Measurements from ENCODE around the gene PRR16.

The PRR16 gene

GRCh38 chr5:120684213-120684612 is 220.1 kb downstream of the PRR16 start:
- Histone ChIP-seq H3K27me3 (ENCODE audit: control insufficient read depth, insufficient read depth, low read length) (no peaks in the 10 kb centered on the region), H2AFZ (no peak overlapping the region), H3K36me3 (ENCODE audit: control insufficient read depth, insufficient read depth, low read length) (no peaks in the 10 kb centered on the region), H3K4me2 (ENCODE audit: low read length) (no peak overlapping the region), H3K79me2 (no peaks in the 10 kb centered on the region), H3K9ac (no peak overlapping the region), H3K4me1 (no peaks in the 10 kb centered on the region), H3K27ac (no peak overlapping the region), H3K4me3 (ENCODE audit: low read depth, low read length) (no peak overlapping the region), H3K9me3 (ENCODE audit: control insufficient read depth, low read length) (no peaks in the 10 kb centered on the region)
- TF ChIP-seq CTCF (IDR thresholded peaks at IDR 0.05) = no peak

- no peak overlapping the region for H3K4me3 ChIP-seq (ENCODE audit: low read depth, low read length)
- H3K79me2 ChIP-seq = no peaks in the 10 kb centered on the region
- H3K4me2 ChIP-seq (ENCODE audit: low read length) = no peak overlapping the region
- no peaks in the 10 kb centered on the region for H3K36me3 ChIP-seq (ENCODE audit: control insufficient read depth, insufficient read depth, low read length)
- H2AFZ ChIP-seq = no peak overlapping the region
- TF ChIP-seq CTCF (IDR thresholded peaks at IDR 0.05) = no peak
- H3K27ac ChIP-seq = no peak overlapping the region
- no peaks in the 10 kb centered on the region for H3K9me3 ChIP-seq (ENCODE audit: control insufficient read depth, low read length)
- H3K27me3 ChIP-seq (ENCODE audit: control insufficient read depth, insufficient read depth, low read length) = no peaks in the 10 kb centered on the region
- H3K4me1 ChIP-seq = no peaks in the 10 kb centered on the region
- no peak overlapping the region for H3K9ac ChIP-seq
Measured at GRCh38 chr5:120684749-120685415, 220.8 kb downstream of the PRR16 start.

- Histone ChIP-seq H3K4me2 (ENCODE audit: low read length) (no peak overlapping the region), H3K9me3 (ENCODE audit: control insufficient read depth, low read length) (no peaks in the 10 kb centered on the region), H3K4me1 (no peaks in the 10 kb centered on the region), H2AFZ (no peak overlapping the region), H3K9ac (no peak overlapping the region), H3K36me3 (ENCODE audit: control insufficient read depth, insufficient read depth, low read length) (no peaks in the 10 kb centered on the region), H3K27ac (no peak overlapping the region), H3K27me3 (ENCODE audit: control insufficient read depth, insufficient read depth, low read length) (no peaks in the 10 kb centered on the region), H3K79me2 (no peaks in the 10 kb centered on the region), H3K4me3 (ENCODE audit: low read depth, low read length) (no peak overlapping the region)
- TF ChIP-seq CTCF (IDR thresholded peaks at IDR 0.05) = no peak
Measured at GRCh38 chr5:120690621-120691407, 226.7 kb downstream of the PRR16 start.

- no peak for TF ChIP-seq CTCF (IDR thresholded peaks at IDR 0.05)
- Histone ChIP-seq H3K36me3 (ENCODE audit: control insufficient read depth, insufficient read depth, low read length) (no peaks in the 10 kb centered on the region), H3K79me2 (no peaks in the 10 kb centered on the region)
Measured at GRCh38 chr5:120692325-120692724, 228.2 kb downstream of the PRR16 start.

More at GRCh38 chr5:120692325-120692724, 228.2 kb downstream of the PRR16 start:
- H3K4me2 ChIP-seq (ENCODE audit: low read length) = no peak overlapping the region
- H3K4me1 ChIP-seq = no peaks in the 10 kb centered on the region
- H3K9ac ChIP-seq = no peak overlapping the region
- H3K4me3 ChIP-seq (ENCODE audit: low read depth, low read length) = no peak overlapping the region
- no peaks in the 10 kb centered on the region for H3K9me3 ChIP-seq (ENCODE audit: control insufficient read depth, low read length)
- H3K27me3 ChIP-seq (ENCODE audit: control insufficient read depth, insufficient read depth, low read length) = no peaks in the 10 kb centered on the region
- no peak overlapping the region for H2AFZ ChIP-seq
- H3K27ac ChIP-seq = no peak overlapping the region

All from parathyroid adenoma (tissue), 2 donors.